GM18870 (cell line): Measurements from ENCODE around the gene DGKD.

Experiments
- ATAC-seq: cut with Tn5 transposase; IDR thresholded peaks from one replicate; pipeline ENCODE4 v1.9.1; 2021; ENCODE audit warnings: moderate library complexity; ENCODE audit not compliant: unreplicated experiment

DGKD gene

GRCh38 chr2:233441161-233442027 is 87.1 kb downstream of the DGKD start:
- ATAC-seq, result no peak

GRCh38 chr2:233442028-233442310 is 87.7 kb downstream of the DGKD start:
- ATAC-seq, result no peak

DNA sequence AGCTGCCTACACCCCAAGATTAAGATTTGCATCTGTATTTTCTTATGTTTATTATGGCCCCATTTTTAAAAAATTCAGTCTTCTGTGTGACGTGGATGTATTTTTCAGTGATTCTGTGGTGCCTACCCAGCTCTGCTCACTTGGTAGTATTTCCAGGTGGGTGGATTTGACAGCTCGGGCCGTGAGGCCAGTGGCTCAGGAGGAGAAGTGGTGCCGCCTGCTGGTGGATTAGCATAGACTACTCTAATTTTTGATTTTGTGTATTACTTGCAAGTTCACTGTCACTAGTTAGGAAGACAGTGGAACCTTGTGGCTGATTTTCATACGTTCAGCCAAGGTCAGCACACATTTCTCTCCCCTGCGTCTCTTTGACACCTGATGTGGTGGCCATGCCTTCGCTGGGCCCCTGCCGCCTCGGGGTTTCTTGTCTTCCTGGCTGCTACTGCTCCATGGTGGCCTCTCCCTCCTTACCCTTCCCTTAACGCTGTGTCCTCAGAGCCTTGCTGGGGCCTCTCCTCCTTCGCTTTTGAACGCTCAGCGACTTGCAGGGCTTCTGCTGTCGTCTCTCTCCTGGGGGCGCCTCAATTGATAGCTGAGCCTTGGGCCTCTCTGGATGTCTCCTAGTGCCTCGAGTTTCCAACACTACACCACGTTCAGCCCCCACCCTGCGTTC is 89.4 kb downstream of the DGKD start:
- no peak for ATAC-seq

- ATAC-seq, result no peak
Observed at GRCh38 chr2:233444501-233444900, 90.2 kb downstream of the DGKD start.

GRCh38 chr2:233445152-233445830 is 91.0 kb downstream of the DGKD start:
- no peak for ATAC-seq

DNA sequence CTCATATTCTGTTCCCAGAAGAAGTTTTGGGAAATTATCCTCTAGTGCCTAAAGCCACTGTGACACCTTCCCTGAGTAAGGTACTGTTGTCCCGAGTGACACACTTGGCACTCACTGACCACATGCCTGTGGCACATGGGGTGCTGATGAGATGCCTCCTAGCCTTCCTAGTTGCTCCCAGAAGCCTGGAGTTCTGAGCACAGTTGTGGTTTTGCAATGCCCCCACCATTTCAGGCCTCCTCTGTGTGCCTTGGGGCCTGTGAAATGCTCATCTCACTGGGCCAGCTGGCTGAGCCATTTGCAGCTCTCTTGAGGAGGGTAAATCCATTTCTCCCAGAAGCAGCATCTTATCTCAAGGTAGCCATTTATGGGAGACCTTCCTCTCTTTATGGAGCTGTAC is 91.8 kb downstream of the DGKD start:
- no peak for ATAC-seq

DNA sequence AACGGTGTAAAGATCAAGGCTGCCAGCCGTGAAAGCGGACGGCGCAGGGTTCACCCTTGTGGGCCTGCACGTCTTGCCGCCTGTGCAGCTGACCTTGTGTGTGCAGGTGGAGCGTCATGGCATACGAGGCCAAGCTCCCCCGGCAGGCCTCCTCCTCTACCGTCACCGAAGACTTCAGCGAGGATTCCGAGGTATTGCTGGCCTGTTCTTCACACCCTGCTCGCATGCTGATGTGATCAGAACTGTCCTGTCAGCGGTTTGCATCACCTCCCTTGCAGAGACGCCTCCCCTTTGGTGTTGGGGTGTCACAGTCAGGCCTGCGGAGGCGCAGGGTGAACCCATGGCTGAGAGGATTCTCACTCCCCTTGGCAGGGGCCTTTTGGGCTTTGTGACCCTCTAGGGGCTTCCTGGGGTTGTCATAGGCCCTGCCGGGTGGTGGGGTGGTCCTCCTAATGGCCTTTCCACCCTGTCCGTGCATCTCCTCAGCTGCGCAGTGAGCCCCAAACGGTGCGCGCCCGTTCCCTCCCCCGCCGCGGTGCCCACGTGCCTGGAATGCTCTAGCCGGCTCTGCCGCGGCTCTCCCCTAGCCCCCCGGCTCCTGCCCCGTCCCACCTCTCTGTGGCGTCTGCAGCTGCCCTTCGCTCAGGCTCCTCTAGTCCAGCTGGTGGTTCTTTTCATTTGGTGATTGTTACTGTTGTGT is 92.5 kb downstream of the DGKD start:
- no peak for ATAC-seq

- no peak for ATAC-seq
Observed at GRCh38 chr2:233447506-233448219, 93.4 kb downstream of the DGKD start.

DNA sequence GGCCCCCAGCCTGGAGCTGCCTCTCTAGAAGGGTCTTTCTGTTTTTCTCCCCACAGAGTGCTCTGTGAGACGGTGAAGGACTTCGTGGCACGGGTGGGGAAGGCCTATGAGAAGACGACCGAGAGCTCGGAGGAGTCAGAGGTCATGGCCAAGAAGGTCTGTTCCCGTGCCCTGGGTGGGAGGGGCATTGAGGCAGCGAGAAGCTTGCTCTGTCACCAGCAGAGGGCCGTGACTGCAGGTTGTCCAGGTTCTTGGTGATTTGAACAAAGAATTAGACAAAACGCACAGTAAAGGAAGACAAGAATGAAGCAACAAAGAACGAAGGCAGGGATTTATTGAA is 93.9 kb downstream of the DGKD start:
- ATAC-seq, result no peak

DNA sequence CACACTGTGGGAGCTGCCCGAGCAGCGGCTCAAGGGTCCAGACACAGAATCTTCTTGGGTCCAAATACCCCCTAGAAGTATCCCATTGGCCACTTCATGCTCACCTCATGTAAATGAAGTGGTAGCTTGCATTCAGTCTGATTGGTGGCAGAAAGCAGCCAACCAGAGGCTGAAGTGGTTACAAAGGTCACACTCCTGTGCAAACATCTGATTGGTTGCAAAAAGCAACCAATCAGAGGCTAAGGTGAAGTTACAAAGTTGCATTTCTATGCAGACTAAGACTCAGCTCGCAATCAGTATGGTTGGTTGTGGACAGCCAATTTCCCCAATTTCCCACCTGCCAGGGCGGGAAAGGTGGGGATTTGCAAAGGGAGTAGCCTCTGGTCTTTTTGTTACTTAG is 94.3 kb downstream of the DGKD start:
- no peak for ATAC-seq

- ATAC-seq, result no peak
Observed at GRCh38 chr2:233449081-233449901, 95.0 kb downstream of the DGKD start.

GRCh38 chr2:233449921-233450863 is 95.9 kb downstream of the DGKD start:
- no peak for ATAC-seq

DNA sequence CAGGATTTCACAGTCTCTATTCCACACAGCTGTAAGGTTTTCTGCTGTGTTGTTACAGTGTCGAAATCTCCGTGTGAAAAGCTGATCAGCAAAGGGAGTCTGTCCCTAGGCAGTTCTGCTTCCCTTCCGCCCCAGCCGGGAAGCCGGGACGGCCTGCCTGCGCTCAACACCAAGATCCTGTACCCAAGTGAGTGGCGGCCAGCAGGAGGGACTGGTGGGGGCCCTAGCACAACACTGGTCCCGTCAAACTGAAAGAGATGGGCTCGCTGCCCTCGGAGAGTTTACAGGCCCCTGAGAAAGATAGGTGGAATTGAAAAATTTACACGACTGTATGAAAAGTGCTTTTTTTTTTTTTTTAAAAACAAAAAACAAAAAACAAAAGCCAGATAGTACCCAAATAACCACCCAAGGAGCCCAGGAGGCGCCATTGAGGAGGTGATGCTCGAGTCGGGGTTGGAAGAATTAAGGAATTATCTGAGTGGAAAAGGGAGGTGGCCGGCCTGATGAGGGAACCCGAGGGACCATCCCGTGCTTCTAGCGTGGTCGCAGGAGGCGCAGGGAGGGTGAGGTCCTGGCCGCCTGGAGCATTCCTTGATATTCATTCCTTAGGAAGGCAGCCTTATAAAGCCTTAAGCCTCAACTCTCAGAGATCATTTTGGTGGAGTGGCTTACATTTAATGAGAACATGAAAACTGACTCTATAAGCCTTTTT is 96.7 kb downstream of the DGKD start:
- no peak for ATAC-seq

DNA sequence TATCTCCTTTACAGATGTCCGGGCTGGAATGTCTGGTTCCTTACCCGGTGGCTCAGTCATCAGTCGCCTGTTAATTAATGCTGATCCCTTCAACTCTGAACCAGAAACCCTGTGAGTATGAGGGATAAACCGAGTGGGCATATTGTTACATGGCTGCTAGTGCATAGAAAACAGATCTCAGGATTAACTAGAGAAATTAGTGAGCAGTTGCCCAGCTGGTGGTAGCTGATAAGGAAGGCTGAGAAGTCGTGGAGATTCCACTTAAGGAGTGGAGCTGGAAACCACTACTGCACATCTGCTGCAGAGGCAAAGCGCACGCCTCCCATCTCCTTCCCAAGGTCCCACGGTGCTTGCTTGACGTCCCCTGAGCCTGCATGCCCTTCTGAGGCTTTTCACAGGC is 97.7 kb downstream of the DGKD start:
- no peak for ATAC-seq

GRCh38 chr2:233453111-233453915 is 99.0 kb downstream of the DGKD start:
- no peak for ATAC-seq

GRCh38 chr2:233453916-233454315 is 99.6 kb downstream of the DGKD start:
- ATAC-seq, result no peak

DNA sequence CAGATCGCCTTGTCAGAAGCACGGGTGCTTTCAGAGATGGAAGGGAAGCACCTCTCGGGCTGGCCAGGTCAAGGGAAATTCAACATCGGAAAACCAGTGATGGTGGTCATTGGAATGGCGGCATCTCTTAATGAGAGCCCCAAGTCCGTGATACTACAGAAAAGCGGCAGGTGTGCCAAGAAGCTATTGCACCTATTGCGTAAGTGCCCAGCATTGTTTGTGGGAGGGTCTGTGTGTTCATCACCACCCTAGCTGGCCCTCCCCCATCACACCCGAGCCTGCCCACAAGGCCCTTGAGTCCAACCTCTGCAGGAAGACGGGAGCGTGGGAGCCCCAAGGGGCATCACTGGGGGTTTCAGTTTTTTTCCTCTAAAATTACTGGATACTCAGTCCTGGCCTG is 100.7 kb downstream of the DGKD start:
- ATAC-seq, result no peak

DNA sequence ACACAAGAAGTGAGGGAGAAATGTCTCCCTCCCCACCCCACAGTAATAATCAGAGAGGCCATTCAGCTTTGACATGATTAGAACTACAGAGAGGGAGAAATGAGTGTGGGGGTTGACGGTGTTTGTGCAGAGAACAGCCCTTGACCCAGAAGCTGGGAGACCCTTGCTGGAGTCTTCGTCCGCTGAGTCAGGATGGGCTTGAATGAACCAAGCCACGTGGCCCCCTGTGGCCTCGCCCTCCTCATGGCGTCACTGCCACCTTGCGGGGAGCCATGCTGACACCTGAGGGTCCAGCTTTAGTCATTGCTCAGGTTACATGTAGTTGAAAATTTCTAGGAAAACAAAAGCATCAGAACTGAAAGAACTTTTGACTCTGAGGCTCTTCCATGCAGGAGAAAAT is 101.2 kb downstream of the DGKD start:
- ATAC-seq, result no peak
